ENCODE results near the gene ZNF398. TPM values are rescaled to one million over a fixed set of nuclear protein-coding genes. Genes with fewer than 3 reads are reported as not detected.
A peak's percentile ranks its signal among the peaks of the same experiment; 100 is the strongest.

Gene ZNF398
- total RNA-seq, 2 donors from 2014 or later, result 8.2 to 16.2 TPM

GRCh38 chr7:149126662-149127266 lies 20.5 kb upstream of the ZNF398 start:
- TF ChIP-seq CTCF (IDR thresholded peaks at IDR 0.05), result no peak
- Histone ChIP-seq H3K4me1 (peaks cover 0 to 16% of the 10 kb centered on the region in 2 donors), H3K36me3 (peaks cover 9% of the 10 kb centered on the region), H3K27me3 (no peaks in the 10 kb centered on the region), H3K4me3 (peak overlapping the region; percentile 93 to 95), H3K9me3 (peaks cover 0 to 11% of the 10 kb centered on the region in 2 donors), H3K27ac (peak overlapping the region; percentile 96 to 97)
- DNase-seq (ENCODE audit: low spot score), result no peak

GRCh38 chr7:149130572-149131198 lies 16.6 kb upstream of the ZNF398 start:
- no peak for DNase-seq (ENCODE audit: low spot score)
- Histone ChIP-seq H3K36me3 (peaks cover 9% of the 10 kb centered on the region), H3K27ac (no peak overlapping the region), H3K27me3 (no peaks in the 10 kb centered on the region), H3K4me1 (peaks cover 0 to 8% of the 10 kb centered on the region in 2 donors), H3K4me3 (no peak overlapping the region), H3K9me3 (peaks cover 0 to 11% of the 10 kb centered on the region in 2 donors)
- no peak for TF ChIP-seq CTCF (IDR thresholded peaks at IDR 0.05)

DNA sequence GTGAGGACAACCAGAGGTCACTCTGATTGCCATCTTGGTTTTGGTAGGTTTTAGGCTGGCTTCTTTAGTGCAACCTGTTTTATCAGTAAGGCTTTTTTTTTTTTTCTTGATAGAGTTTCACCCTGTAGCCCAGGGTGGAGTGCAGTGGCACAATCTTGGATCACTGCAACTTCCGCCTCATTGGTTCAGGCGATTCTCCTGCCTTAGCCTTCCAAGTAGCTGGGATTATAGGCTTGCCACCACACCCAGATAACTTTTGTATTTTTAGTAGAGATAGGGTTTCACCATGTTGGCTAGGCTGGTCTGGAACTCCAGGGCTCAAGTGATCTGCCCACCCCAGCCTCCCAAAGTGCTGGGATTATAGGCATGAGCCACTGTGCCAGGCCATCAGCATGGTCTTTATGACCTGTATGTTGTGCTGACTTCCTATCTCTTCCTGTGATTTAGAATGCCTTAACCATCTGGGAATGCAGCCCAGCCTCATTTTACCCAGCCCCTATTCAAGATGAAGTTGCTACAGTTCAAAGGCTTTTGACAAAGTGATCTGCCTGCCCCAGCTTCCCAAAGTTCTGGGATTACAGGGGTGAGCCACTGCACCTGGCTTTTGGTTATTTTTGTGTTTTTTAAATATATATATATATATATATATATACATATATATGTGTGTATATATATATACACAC lies 14.1 kb upstream of the ZNF398 start:
- Histone ChIP-seq H3K4me1 (peaks cover 0 to 2% of the 10 kb centered on the region in 2 donors), H3K4me3 (no peak overlapping the region), H3K27ac (no peak overlapping the region), H3K27me3 (no peaks in the 10 kb centered on the region), H3K36me3 (peaks cover 9% of the 10 kb centered on the region), H3K9me3 (peaks cover 0 to 11% of the 10 kb centered on the region in 2 donors)
- DNase-seq (ENCODE audit: low spot score), result no peak
- no peak for TF ChIP-seq CTCF (IDR thresholded peaks at IDR 0.05)

GRCh38 chr7:149136118-149136517 lies 11.1 kb upstream of the ZNF398 start:
- Histone ChIP-seq H3K36me3 (no peaks in the 10 kb centered on the region), H3K27me3 (no peaks in the 10 kb centered on the region), H3K4me3 (no peak overlapping the region), H3K4me1 (no peaks in the 10 kb centered on the region), H3K9me3 (peaks cover 0 to 3% of the 10 kb centered on the region in 2 donors), H3K27ac (no peak overlapping the region)
- DNase-seq (ENCODE audit: low spot score), result no peak
- TF ChIP-seq CTCF (IDR thresholded peaks at IDR 0.05), result no peak

- no peaks in the 10 kb centered on the region for H3K9me3 ChIP-seq
- DNase-seq (ENCODE audit: low spot score), result no peak
- no peaks in the 10 kb centered on the region for H3K27me3 ChIP-seq
- no peaks in the 10 kb centered on the region for H3K36me3 ChIP-seq
- no peaks in the 10 kb centered on the region for H3K4me1 ChIP-seq
- H3K27ac ChIP-seq, result no peak overlapping the region
- no peak overlapping the region for H3K4me3 ChIP-seq
- TF ChIP-seq CTCF (IDR thresholded peaks at IDR 0.05), result no peak
These were observed 6.4 kb upstream of the ZNF398 start for GRCh38 chr7:149140831-149141230.

All from right atrium auricular region (tissue), 2 donors.